K562 (cell line): ENCODE data around the gene PDPK1. TPM values are rescaled to one million over a fixed set of nuclear protein-coding genes. Genes with fewer than 3 reads are reported as not detected.

Experiments
- ARID3B ChIP-seq: fragments of 250-450 bp; sonication (Bioruptor Pico); IDR thresholded peaks from 2 replicates; pipeline ENCODE4 v1.4.0; 2020; ENCODE audit warnings: borderline replicate concordance
- ATF1 ChIP-seq, 2 experiments: fragments of 450-650 bp in 1 of 2; IDR thresholded peaks; 2 replicates each; pipeline ENCODE4 v1.6.1; 2016; ENCODE audit warnings: missing compliant biosample characterization in 1 of 2, missing genetic modification characterization in 1 of 2
- BHLHE40 ChIP-seq: IDR thresholded peaks from 2 replicates; pipeline ENCODE4 v1.6.1; 2011; ENCODE audit warnings: low read length, improper control_type of control experiment
- CREB3L1 ChIP-seq: fragments of 450-650 bp; IDR thresholded peaks from 2 replicates; pipeline ENCODE4 v1.6.1; 2014; ENCODE audit warnings: low read depth, mild to moderate bottlenecking, moderate library complexity, borderline replicate concordance
- E2F3 ChIP-seq: fragments of 250-450 bp; sonication (Bioruptor Pico); IDR thresholded peaks from 2 replicates; pipeline ENCODE4 v1.4.0; 2020; ENCODE audit warnings: mild to moderate bottlenecking
- ELK1 ChIP-seq: sonication (generic); formaldehyde crosslinking; IDR thresholded peaks from 2 replicates; pipeline ENCODE4 v1.8.1; 2022; ENCODE audit warnings: missing genetic modification reagents
- FOXJ3 ChIP-seq: sonication (generic); formaldehyde crosslinking; IDR thresholded peaks from 2 replicates; pipeline ENCODE4 v1.4.0; 2020; ENCODE audit warnings: mild to moderate bottlenecking, missing genetic modification reagents
- HDGF ChIP-seq: fragments of 450-650 bp; IDR thresholded peaks from 2 replicates; pipeline ENCODE4 v1.6.1; 2016
- IRF9 ChIP-seq: fragments of 450-650 bp; IDR thresholded peaks from 2 replicates; pipeline ENCODE4 v1.6.1; 2016; ENCODE audit warnings: missing biosample characterization, missing genetic modification characterization
- LEF1 ChIP-seq: fragments of 450-650 bp; IDR thresholded peaks from 2 replicates; pipeline ENCODE4 v1.6.1; 2016; ENCODE audit warnings: mild to moderate bottlenecking
- MLX ChIP-seq, 2 experiments: fragments of 450-650 bp in 1 of 2; sonication (generic) in 1 of 2; formaldehyde crosslinking; conservative IDR thresholded peaks; 2 replicates each; pipeline versions ENCODE4 v1.4.0 to v1.8.1; 2020 to 2022; ENCODE audit warnings: mild to moderate bottlenecking in 1 of 2, missing genetic modification reagents in 1 of 2
- NFXL1 ChIP-seq: fragments of 450-650 bp; formaldehyde crosslinking; IDR thresholded peaks from 2 replicates; pipeline ENCODE4 v1.4.0; 2021; ENCODE audit warnings: mild to moderate bottlenecking
- NR3C1 ChIP-seq: sonication (generic); formaldehyde crosslinking; IDR thresholded peaks from 2 replicates; pipeline ENCODE4 v1.8.1; 2022; ENCODE audit warnings: missing genetic modification reagents
- PHB2 ChIP-seq: fragments of 450-650 bp; IDR thresholded peaks from 2 replicates; pipeline ENCODE4 v1.6.1; 2017; ENCODE audit warnings: low read depth
- POLR2G ChIP-seq: fragments of 200-400 bp; formaldehyde crosslinking; IDR thresholded peaks from 2 replicates; pipeline ENCODE4 v1.6.1; 2017; ENCODE audit warnings: low read depth, mild to moderate bottlenecking, antibody characterized with exemption, low read length, moderate library complexity
- RFX7 ChIP-seq: fragments of 250-450 bp; sonication (Bioruptor Pico); IDR thresholded peaks from 2 replicates; pipeline ENCODE4 v1.5.1; 2021; ENCODE audit warnings: mild to moderate bottlenecking
- TAF7 ChIP-seq: fragments of 450-650 bp; IDR thresholded peaks from 2 replicates; pipeline ENCODE4 v1.6.1; 2016; ENCODE audit warnings: missing genetic modification characterization, missing compliant biosample characterization
- TFE3 ChIP-seq: fragments of 450-650 bp; formaldehyde crosslinking; IDR thresholded peaks from 2 replicates; pipeline ENCODE4 v1.4.0; 2020; ENCODE audit warnings: mild to moderate bottlenecking, mixed read lengths
- TRIM28 ChIP-seq: fragments of 450-650 bp; IDR thresholded peaks from 2 replicates; pipeline ENCODE4 v1.6.1; 2017
- polyA plus RNA-seq, 8 experiments: library from polyadenylated mRNA; depleted of rRNA in 4 of 8; stranded (reverse) in 5 of 8; unstranded in 3 of 8; fragments of >200 nt; fragmentation: Nextera tagmentation in 2 of 8; fragmentation: Illumina TruSeq in 1 of 8; extraction: Ambion mirVana in 2 of 8; extraction: Trizol in 1 of 8; gene quantifications; 2 replicates each; pipeline versions ENCODE4 v1.2.1 to v1.2.3, GENCODE V29; 2011 to 2014; ENCODE audit warnings: inconsistent platforms in 1 of 8, missing spikeins in 1 of 8
- total RNA-seq, 7 experiments: library from RNA; depleted of rRNA in 6 of 7; stranded (reverse); fragments of >200 nt in 6 of 7; fragmentation: Illumina TruSeq in 2 of 7; extraction: Trizol in 2 of 7; gene quantifications; 2 replicates each; pipeline versions ENCODE4 v1.2.1 to v1.2.3, GENCODE V29; 2011 to 2021; ENCODE audit warnings: low replicate concordance in 1 of 7

Gene PDPK1
- total and polyA plus RNA-seq, 9 of the 15 experiments (the other 6 are each of a cell fraction or from before 2014, with no cell fraction given): 4.0 to 37.2 (median 18.7) TPM

GRCh38 chr16:2511996-2512734 is 25.7 kb upstream of the PDPK1 start (continued):
- TF ChIP-seq ARID3B (CRISPR knock-in tag) (no peak), FOXJ3 (CRISPR knock-in tag) (no peak), ATF1 (CRISPR knock-in tag; IDR thresholded peaks at IDR 0.05) (no peak), ATF1 (tag; IDR thresholded peaks at IDR 0.05) (no peak), POLR2G (0 out of 2 replicates have a peak, but pooled peaks have one; percentile 0), BHLHE40 (no peak), HDGF (peak; percentile 75; the same call in 1 of the 2 replicates), LEF1 (no peak), CREB3L1 (no peak), TAF7 (tag) (no peak), MLX (CRISPR knock-in tag; conservative IDR thresholded peaks at IDR 0.05) (no peak), NR3C1 (CRISPR knock-in tag) (no peak), ELK1 (CRISPR knock-in tag) (no peak), IRF9 (tag) (no peak), E2F3 (CRISPR knock-in tag) (no peak), RFX7 (CRISPR knock-in tag) (0 out of 2 replicates have a peak, but pooled peaks have one; percentile 21), TFE3 (CRISPR knock-in tag) (no peak), NFXL1 (CRISPR knock-in tag) (no peak), PHB2 (no peak), TRIM28 (no peak)
